ENCODE results near the gene PRPF19. TPM values are rescaled to one million over a fixed set of nuclear protein-coding genes. Genes with fewer than 3 reads are reported as not detected.

Gene PRPF19
- polyA plus RNA-seq, 2 of the 4 experiments (the other 2 are of a cell fraction) = 41.1 to 177 TPM

DNA sequence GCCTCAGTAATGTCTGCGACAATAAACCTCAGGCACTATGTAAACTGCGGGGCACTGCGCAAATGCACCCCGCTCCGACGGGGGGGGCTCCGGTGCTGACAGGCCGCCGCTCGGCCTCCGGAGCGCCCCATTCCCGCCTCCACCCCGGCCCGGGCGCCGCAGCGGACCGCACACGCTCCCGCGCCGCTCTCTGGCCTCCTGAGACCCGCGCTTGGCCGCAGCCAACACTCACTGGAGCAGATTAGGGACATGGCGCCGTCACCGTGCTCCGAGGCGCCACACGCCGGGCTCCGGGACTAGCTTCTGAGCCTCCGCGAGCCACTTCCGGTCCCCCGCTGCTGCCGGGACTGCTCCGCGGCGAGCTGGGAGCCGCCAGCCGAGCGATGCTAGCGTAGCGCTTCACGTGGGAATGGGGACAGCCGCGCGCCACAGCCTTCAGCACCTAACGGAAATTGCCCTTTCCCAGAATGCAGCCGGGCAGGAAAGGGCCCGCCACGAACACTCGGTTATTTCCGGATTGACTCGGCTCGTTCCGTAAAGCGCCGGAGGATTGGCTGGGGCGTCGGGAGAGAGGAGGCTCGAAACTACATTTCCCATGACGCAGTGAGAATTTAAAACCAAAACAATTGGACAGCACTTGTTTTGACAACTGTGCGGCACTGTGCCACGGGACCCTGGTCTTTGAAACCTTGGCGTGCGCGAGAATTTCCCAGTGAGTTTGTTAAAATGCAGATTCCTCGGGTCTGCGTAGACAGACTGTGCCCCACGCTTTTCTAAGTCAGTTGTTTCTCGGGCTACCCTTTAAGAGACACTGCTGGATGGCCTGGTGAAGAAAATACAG lies at the start of gene PRPF19 (continued):
- TF ChIP-seq RAD21 (conservative IDR thresholded peaks at IDR 0.05 in 1 of 2, IDR thresholded peaks at IDR 0.05 in 1 of 2) = no peak
- TF ChIP-seq, protein P1, sequence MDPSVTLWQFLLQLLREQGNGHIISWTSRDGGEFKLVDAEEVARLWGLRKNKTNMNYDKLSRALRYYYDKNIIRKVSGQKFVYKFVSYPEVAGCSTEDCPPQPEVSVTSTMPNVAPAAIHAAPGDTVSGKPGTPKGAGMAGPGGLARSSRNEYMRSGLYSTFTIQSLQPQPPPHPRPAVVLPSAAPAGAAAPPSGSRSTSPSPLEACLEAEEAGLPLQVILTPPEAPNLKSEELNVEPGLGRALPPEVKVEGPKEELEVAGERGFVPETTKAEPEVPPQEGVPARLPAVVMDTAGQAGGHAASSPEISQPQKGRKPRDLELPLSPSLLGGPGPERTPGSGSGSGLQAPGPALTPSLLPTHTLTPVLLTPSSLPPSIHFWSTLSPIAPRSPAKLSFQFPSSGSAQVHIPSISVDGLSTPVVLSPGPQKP (IDR thresholded peaks at IDR 0.05; ENCODE audit: low read depth, low read length) = no peak
- TF ChIP-seq RFX5 (IDR thresholded peaks at IDR 0.05) = no peak
- TF ChIP-seq NPAS2 (CRISPR knock-in tag; IDR thresholded peaks at IDR 0.05; ENCODE audit: borderline replicate concordance) = no peak
- no peak for TF ChIP-seq ESRRA (IDR thresholded peaks at IDR 0.05; ENCODE audit: borderline replicate concordance, low read length)
- peak; percentile 83 for TF ChIP-seq POLR2A (IDR thresholded peaks at IDR 0.05; ENCODE audit: low read length)
- TF ChIP-seq KDM1A (IDR thresholded peaks at IDR 0.05; ENCODE audit: low read depth) = no peak
- no peak for TF ChIP-seq TFCP2L1 (CRISPR knock-in tag; IDR thresholded peaks at IDR 0.05)
- no peak for TF ChIP-seq POLR2AphosphoS2 (conservative IDR thresholded peaks at IDR 0.05; ENCODE audit: low read length)
- TF ChIP-seq, protein P2, sequence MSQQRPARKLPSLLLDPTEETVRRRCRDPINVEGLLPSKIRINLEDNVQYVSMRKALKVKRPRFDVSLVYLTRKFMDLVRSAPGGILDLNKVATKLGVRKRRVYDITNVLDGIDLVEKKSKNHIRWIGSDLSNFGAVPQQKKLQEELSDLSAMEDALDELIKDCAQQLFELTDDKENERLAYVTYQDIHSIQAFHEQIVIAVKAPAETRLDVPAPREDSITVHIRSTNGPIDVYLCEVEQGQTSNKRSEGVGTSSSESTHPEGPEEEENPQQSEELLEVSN (IDR thresholded peaks at IDR 0.05; ENCODE audit: borderline replicate concordance, low read depth) = peak; percentile 44; the same call in 1 of the 2 replicates
- TF ChIP-seq, protein P3, sequence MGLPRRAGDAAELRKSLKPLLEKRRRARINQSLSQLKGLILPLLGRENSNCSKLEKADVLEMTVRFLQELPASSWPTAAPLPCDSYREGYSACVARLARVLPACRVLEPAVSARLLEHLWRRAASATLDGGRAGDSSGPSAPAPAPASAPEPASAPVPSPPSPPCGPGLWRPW (IDR thresholded peaks at IDR 0.05) = no peak
- TF ChIP-seq RCOR1 (IDR thresholded peaks at IDR 0.05; ENCODE audit: low read depth, low read length) = no peak
- TF ChIP-seq HEYL (CRISPR knock-in tag; IDR thresholded peaks at IDR 0.05) = no peak
- TF ChIP-seq ZNF302 (CRISPR knock-in tag; IDR thresholded peaks at IDR 0.05) = no peak
- TF ChIP-seq, protein P4, sequence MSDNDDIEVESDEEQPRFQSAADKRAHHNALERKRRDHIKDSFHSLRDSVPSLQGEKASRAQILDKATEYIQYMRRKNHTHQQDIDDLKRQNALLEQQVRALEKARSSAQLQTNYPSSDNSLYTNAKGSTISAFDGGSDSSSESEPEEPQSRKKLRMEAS (IDR thresholded peaks at IDR 0.05) = peak; percentile 92
- no peak for TF ChIP-seq EHMT2 (IDR thresholded peaks at IDR 0.05; ENCODE audit: low read depth)
- TF ChIP-seq JUN (IDR thresholded peaks at IDR 0.05) = peak; percentile 77 to 81; a peak in 4 of 5 replicates
- TF ChIP-seq CBX8 (IDR thresholded peaks at IDR 0.05) = no peak
- no peak for TF ChIP-seq HOXB5 (CRISPR knock-in tag; IDR thresholded peaks at IDR 0.05)
- no peak for TF ChIP-seq CBX2 (IDR thresholded peaks at IDR 0.05; ENCODE audit: borderline replicate concordance, low read depth)
- peak; percentile 41; the same call in 1 of the 2 replicates for TF ChIP-seq KDM5A (IDR thresholded peaks at IDR 0.05)
- TF ChIP-seq FOXS1 (CRISPR knock-in tag; IDR thresholded peaks at IDR 0.05) = no peak; the same call in 1 of the 2 replicates
- TF ChIP-seq CHD2 (IDR thresholded peaks at IDR 0.05; ENCODE audit: low read length, partially characterized antibody) = peak; percentile 42
- TF ChIP-seq HOXB13 (CRISPR knock-in tag; IDR thresholded peaks at IDR 0.05; ENCODE audit: low read depth) = no peak
- no peak for TF ChIP-seq ZFP36 (IDR thresholded peaks at IDR 0.05; ENCODE audit: borderline replicate concordance, partially characterized antibody)
- no peak for TF ChIP-seq HOXA7 (CRISPR knock-in tag; IDR thresholded peaks at IDR 0.05)
- no peak for TF ChIP-seq FOSB (CRISPR knock-in tag; IDR thresholded peaks at IDR 0.05)
- TF ChIP-seq NFE2L2 (conservative IDR thresholded peaks at IDR 0.05; ENCODE audit: low read length) = no peak
- no peak for TF ChIP-seq FOSL2 (IDR thresholded peaks at IDR 0.05)
- no peak for TF ChIP-seq FOSL2 (CRISPR knock-in tag; IDR thresholded peaks at IDR 0.05)

Data from A549 (cell line).